OCI-LY7 (cell line): ENCODE measurements around the gene ATG9A. TPM values are rescaled to one million over a fixed set of nuclear protein-coding genes. Genes with fewer than 3 reads are reported as not detected.

Experiments used
- BruUV-seq: library from RNA; stranded (reverse); fragments of 400-500 nt; replicated peaks from 2 replicates; lab custom pipeline; 2021; lab: Mats Ljungman, UMichigan
- CTCF ChIA-PET: fragments of 300-600 bp; sonication (Branson Sonifier 250); formaldehyde crosslinking; loops from one replicate; lab custom pipeline; 2022; ENCODE audit warnings: antibody characterized with exemption; ENCODE audit not compliant: unreplicated experiment; lab: Charles Lee
- POLR2A ChIA-PET: fragments of 300-600 bp; sonication (Branson Sonifier 250); formaldehyde crosslinking; loops from one replicate; lab custom pipeline; 2022; ENCODE audit warnings: antibody characterized with exemption; lab: Charles Lee
- DNase-seq: peaks from one replicate; pipeline ENCODE4 v3.0.0-alpha.2; 2015; ENCODE audit warnings: low spot score
- H2AFZ ChIP-seq: fragments of 200-600 bp; sonication (generic), shearing (Covaris generic); 2 replicates; pipeline ENCODE4 v1.6.1; 2014; ENCODE audit warnings: mild to moderate bottlenecking, antibody characterized with exemption, low read length, moderate library complexity
- H3K27ac ChIP-seq: fragments of 200-600 bp; sonication (generic); 2 replicates; pipeline ENCODE4 v1.5.1; 2014; ENCODE audit warnings: mixed run types, low read depth, mild to moderate bottlenecking, moderate library complexity, low read length, inconsistent platforms; ENCODE audit not compliant: poor library complexity, severe bottlenecking
- H3K36me3 ChIP-seq: fragments of 200-600 bp; sonication (generic); 2 replicates; pipeline ENCODE4 v1.6.1; 2014; ENCODE audit warnings: mild to moderate bottlenecking, antibody characterized with exemption, low read length, moderate library complexity, mixed read lengths; ENCODE audit not compliant: insufficient read depth
- H3K4me1 ChIP-seq: fragments of 200-600 bp; sonication (generic); 2 replicates; pipeline ENCODE4 v1.5.1; 2014; ENCODE audit warnings: mild to moderate bottlenecking, low read length; ENCODE audit not compliant: insufficient read depth, poor library complexity, severe bottlenecking
- H3K4me2 ChIP-seq: fragments of 200-600 bp; sonication (generic); 2 replicates; pipeline ENCODE4 v1.6.1; 2014; ENCODE audit warnings: mild to moderate bottlenecking, low read length
- H3K4me3 ChIP-seq: fragments of 200-600 bp; sonication (generic); 2 replicates; pipeline ENCODE4 v1.5.1; 2014; ENCODE audit warnings: mild to moderate bottlenecking, low read depth, low read length; ENCODE audit not compliant: poor library complexity, severe bottlenecking
- H3K79me2 ChIP-seq: fragments of 200-600 bp; sonication (generic); 2 replicates; pipeline ENCODE4 v1.6.1; 2016; ENCODE audit warnings: low read depth, mild to moderate bottlenecking, low read length, moderate library complexity, mixed read lengths; ENCODE audit not compliant: insufficient read depth
- H3K9me2 ChIP-seq: fragments of 200-600 bp; sonication (generic); 2 replicates; pipeline ENCODE4 v1.6.1; 2016; ENCODE audit warnings: mild to moderate bottlenecking, low read length, mixed read lengths; ENCODE audit not compliant: insufficient read depth
- H3K9me3 ChIP-seq: fragments of 200-600 bp; sonication (generic); 2 replicates; pipeline ENCODE4 v1.6.1; 2014; ENCODE audit warnings: mild to moderate bottlenecking, mixed run types, low read length, mixed read lengths
- H4K20me1 ChIP-seq: fragments of 200-600 bp; sonication (generic); 2 replicates; pipeline ENCODE4 v1.6.1; 2014; ENCODE audit warnings: mild to moderate bottlenecking, antibody characterized with exemption, low read length, moderate library complexity, mixed read lengths; ENCODE audit not compliant: insufficient read depth
- CTCF ChIP-seq: fragments of 200-600 bp; sonication (generic); conservative IDR thresholded peaks from 2 replicates; pipeline ENCODE4 v1.5.1; 2014; ENCODE audit warnings: mild to moderate bottlenecking, antibody characterized with exemption, low read length, moderate library complexity, mixed read lengths
- EZH2phosphoT487 ChIP-seq: fragments of 200-600 bp; sonication (generic); IDR thresholded peaks from 2 replicates; pipeline ENCODE4 v1.6.1; 2018; ENCODE audit warnings: low read depth, borderline replicate concordance, mild to moderate bottlenecking, mixed run types, antibody characterized with exemption, low read length, moderate library complexity, mixed read lengths
- intact Hi-C: fragments of 100-400 bp; cut with micrococcal nuclease; formaldehyde crosslinking; loops from one replicate; pipeline ENCODE4 v1.10.0; 2022; ENCODE audit not compliant: unreplicated experiment
- total RNA-seq, 2 experiments: library from RNA; depleted of rRNA in 1 of 2; stranded (reverse); fragments of >200 nt in 1 of 2; shearing (Covaris generic) in 1 of 2; gene quantifications; 2 replicates each; pipeline ENCODE4 v1.2.3, GENCODE V29; 2014 to 2022

Gene ATG9A
- total RNA-seq, 2 experiments from 2014 or later: 22.2 to 23.4 TPM

DNA sequence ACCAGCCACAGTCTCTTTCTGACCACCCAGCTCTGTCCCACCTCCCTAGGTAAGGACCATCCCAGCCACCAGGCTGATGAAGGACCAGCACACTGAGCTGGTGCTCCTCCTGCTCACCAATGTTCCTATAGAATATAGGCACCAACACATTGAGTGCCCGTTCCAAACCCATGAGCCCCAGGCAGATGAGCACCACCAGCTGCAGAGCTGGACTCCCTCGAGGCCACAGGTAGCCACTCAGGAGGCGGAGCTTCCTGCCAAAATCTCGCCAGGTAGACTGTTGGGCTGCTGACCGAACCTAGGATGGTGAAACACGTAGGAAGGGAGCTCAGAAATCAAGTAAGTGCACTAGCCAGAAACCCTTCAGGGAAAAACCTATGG, 12.9 kb downstream of the ATG9A start:
- ChIA-PET POLR2A (interaction anchor here (0.5 to 2.1 kb wide), 3 partner anchors 13 to 129 kb away, joined by 3 to 8 read pairs (median 3); partner anchors contain the start of genes ANKZF1 and ATG9A), CTCF (no interaction called here)
- no peak overlapping the region for H2AFZ ChIP-seq
- H3K27ac ChIP-seq: no peak overlapping the region
- BruUV-seq: no TSS peak
- no peak overlapping the region for H3K4me3 ChIP-seq
- H3K36me3 ChIP-seq: peaks cover 28% of the 10 kb centered on the region
- no peak overlapping the region for H3K4me2 ChIP-seq
- H3K9me3 ChIP-seq: no peaks in the 10 kb centered on the region
- intact Hi-C loops: no loop called here
- TF ChIP-seq CTCF (no peak), EZH2phosphoT487 (no peak)
- H3K4me1 ChIP-seq: peaks cover 10% of the 10 kb centered on the region
- no peaks in the 10 kb centered on the region for H4K20me1 ChIP-seq
- no peak for DNase-seq
- H3K9me2 ChIP-seq: no peaks in the 10 kb centered on the region
- no peaks in the 10 kb centered on the region for H3K79me2 ChIP-seq

- Histone ChIP-seq H3K9me2 (no peaks in the 10 kb centered on the region), H3K79me2 (no peaks in the 10 kb centered on the region), H3K9me3 (no peaks in the 10 kb centered on the region), H2AFZ (no peak overlapping the region), H4K20me1 (no peaks in the 10 kb centered on the region), H3K27ac (no peak overlapping the region), H3K4me1 (peaks cover 10% of the 10 kb centered on the region), H3K4me2 (no peak overlapping the region), H3K36me3 (peaks cover 27% of the 10 kb centered on the region), H3K4me3 (no peak overlapping the region)
- ChIA-PET CTCF (no interaction called here), POLR2A (interaction anchor here (0.5 to 2.1 kb wide), 3 partner anchors 14 to 129 kb away, joined by 3 to 8 read pairs (median 3); partner anchors contain the start of genes ANKZF1 and ATG9A)
- BruUV-seq: no TSS peak
- intact Hi-C loops: no loop called here
- DNase-seq: no peak
- TF ChIP-seq EZH2phosphoT487: no peak
- TF ChIP-seq CTCF: no peak
Measured at GRCh38 chr2:219215871-219216534, 13.4 kb downstream of the ATG9A start.

DNA sequence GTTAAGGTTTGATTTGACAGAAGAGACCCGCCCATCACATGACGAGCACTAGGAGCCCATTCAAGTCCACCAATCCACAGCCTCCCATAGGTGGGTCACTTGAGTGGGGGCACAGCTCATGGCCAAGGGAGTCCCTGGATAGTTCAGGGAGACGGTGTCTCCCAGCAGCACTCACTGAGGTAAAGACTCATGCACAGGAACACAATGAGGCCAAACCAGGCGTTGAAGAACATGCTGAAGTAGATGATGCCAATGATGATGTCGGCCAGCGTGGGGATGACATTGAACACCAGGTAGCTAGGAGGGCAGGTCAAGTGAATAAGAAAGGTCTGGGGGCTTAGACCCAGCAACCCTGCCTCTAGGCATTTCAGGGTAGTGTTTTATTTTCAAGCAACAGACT, 14.7 kb downstream of the ATG9A start:
- POLR2A ChIA-PET: interaction anchor here (0.6 kb wide), 1 partner anchor 128 kb away, joined by 3 read pairs; no protein-coding TSS in a partner anchor
- Histone ChIP-seq H3K36me3 (peaks cover 29% of the 10 kb centered on the region), H2AFZ (no peak overlapping the region), H3K9me3 (no peaks in the 10 kb centered on the region), H3K4me3 (no peak overlapping the region), H3K27ac (no peak overlapping the region), H3K4me2 (no peak overlapping the region), H3K9me2 (no peaks in the 10 kb centered on the region), H3K4me1 (peaks cover 10% of the 10 kb centered on the region), H4K20me1 (no peaks in the 10 kb centered on the region), H3K79me2 (no peaks in the 10 kb centered on the region)
- CTCF ChIA-PET: no interaction called here
- DNase-seq: no peak
- no peak for TF ChIP-seq EZH2phosphoT487
- TF ChIP-seq CTCF: no peak
- BruUV-seq: no TSS peak
- intact Hi-C loops: no loop called here
